Measurements from ENCODE around the gene RPL21.
A peak's percentile ranks its signal among the peaks of the same experiment; 100 is the strongest.

The RPL21 gene

DNA sequence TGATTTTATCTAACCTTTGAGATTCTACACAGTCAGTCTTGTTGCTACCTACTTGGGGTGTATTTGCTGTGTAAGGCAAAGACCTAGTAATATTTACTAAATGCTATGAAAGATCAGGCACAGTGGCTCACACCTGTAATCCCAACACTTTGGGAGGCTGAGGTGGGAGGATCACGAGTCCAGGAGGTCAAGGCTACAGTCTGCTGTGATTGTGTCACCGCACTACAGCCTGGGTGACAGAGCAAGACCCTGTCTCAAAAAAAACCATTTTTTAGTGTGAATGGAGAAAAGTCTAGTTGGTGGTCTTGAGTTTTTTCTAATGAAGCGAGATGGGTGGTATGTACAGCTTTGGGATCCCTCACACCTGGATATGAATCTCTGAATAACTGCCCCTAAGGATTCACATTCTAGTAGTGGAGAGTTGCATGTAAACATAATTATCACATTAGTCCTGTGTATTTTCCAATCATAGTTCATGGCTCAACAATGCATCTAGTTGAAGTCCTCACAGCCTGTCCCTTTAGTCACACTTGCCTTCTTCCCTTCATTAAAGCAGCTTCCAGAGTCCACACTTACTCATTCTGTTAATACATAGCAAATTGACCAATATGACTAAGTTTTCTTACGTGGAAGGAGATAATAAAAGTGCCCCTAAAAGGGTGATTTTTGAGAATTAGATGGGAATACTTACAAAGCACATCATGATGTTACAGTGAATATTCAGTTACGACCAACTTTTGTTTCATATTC lies 7.5 kb downstream of the RPL21 start:
- DNase-seq: no peak

DNA sequence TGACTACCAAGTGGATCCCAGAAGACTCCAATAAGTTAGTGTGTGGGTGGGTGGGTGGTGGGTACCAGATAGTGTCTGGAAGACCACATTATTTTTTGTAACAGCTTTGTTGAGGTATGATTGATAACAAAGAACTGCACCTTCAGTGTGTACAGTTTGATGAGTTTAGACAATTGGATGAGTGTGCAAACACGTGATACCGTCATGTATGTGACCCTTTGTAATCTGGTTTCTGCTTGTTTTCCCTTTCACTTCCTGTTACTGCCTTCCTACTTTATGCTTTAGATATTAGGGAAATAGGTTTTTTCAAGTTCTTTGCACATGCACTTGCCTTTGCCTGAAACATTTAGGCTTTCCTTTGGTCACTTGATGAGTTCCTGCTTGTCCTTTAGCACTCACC lies 8.5 kb downstream of the RPL21 start:
- DNase-seq: no peak

DNA sequence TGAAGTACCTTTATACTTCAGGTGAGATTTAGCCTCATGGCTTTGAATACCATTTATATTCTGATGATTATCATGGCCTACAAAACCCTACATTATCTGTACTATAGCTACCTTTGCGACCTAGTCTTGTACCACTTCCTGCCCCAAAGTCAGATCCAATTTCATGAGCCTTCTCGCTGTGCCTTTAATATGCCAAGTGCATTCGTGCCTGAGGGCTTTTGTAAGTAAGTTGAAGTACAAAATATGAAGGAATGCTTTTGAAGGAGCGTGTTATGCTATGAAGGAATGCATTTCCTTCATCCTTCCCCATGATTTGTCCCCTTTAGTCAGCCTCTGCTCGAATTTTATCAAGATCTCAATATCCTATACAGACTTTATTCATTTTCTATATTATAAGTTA lies 10.0 kb downstream of the RPL21 start:
- DNase-seq: no peak

DNA sequence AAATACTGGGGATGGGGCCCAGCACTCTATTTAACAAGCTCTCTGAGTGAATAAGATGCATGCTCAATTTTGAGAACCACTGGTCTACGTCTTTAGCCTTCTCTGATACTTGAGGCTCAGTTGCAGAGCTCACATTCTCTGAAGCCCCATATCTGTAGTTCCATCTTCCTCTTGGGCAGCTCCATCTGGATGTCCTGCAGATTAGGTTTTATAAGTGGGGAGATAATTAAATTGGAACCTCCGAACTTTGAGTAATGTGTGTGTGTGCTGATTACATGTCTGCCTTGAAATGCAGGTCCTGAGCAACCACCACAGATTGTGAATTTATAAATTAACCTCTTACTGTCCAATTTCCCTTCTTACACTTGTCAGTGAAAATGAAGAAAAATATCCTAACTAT lies 12.1 kb downstream of the RPL21 start:
- DNase-seq: no peak

DNA sequence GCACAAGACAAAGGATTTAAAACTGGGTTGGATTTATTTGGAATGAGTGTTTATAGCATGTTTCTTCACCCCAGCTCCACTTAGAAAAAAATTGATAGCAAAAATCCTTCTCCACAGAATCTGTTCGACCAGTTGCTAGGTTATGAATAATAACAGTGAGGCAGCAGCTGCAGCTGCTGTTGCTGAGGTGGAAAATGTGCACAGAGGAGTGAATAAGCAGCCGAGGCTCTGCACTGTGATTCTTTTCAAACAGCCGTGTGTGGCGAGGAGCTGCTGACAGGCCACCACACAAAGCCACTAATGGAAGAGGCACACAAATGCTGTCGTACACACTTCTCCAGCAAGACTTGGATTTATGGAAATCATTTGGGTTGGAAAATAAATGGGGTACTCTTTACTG lies 12.8 kb downstream of the RPL21 start:
- no peak for DNase-seq

DNA sequence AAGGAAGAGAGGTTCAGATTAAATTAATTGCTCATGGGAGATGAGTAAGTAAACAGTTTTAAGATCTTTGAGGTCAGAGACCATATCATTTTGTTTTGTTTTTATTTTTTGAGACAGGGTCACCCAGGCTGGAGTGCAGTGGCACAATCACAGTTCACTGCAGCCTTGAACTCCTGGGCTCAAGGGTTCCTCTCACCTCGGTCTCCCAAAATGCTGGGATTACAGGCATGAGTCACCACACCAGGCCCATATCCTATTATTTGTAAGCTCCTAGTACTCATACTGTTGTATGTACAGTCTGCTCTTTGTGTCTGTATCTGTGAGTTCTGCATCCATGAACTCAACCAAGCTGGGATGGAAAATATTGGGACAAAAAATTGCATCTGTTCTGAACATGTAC lies 13.3 kb downstream of the RPL21 start:
- no peak for DNase-seq

DNA sequence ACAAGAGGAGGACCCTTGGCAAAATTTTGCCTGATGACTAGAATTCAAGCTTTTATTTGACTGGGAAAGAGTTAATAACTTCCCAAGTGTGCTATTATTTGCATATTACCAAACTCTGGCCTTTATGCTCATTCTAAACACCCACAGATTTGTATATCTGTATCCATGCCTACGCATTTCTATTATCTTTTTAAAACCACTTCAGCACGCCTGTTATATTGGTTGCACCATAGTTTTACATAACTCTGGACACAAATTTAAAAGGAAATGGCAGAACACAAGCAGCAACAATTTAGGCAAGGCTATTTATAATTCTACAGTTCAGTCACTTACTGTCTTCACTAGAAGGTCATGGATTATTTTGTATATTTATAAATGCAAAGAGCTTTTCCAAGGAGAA lies 15.6 kb downstream of the RPL21 start:
- DNase-seq: no peak

DNA sequence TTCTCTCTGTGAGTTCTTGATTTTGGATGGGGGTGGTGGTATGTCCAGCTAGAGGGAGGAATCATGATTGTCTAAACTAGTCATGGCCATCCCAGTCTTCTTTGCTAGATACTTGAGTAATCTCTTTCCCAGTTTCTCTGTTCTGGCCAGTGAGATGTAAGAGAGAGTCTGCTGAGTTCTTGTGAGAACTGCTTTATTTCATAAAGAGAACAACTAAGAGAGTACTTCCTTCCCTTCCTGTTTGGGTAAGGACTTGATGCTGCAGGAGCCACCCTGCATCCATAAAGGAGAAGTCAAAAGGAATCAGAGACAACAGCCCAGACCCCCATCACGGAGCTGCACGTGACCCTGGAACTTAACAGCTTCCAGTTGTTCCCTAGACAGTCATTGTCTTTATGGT lies 16.2 kb downstream of the RPL21 start:
- no peak for DNase-seq

DNA sequence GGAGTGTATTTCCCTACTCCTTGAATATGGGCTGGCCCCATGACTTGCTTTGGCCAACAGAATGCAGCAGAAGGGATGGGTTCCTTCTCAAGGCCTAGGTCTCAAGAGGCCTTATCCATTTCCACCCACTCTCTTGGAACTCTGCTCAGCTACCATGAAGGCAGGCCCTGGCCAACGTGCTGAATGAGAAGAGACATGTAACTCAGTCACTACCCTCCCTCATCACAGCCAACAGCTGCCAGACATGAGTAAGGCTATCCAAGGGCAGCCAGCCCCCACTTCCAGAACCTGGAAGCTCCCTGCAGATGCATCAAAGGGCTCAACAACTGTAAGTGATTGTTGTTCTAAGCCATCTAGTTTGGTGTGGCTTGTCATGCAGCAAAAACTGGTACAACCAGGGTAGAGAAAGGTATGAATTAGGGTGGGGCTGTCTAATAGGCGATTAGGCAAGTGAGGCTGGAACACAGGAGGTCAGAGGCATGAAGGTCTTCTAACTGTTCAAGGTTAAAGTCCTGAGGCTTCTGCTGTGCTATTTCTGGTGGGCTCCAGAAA lies 17.8 kb downstream of the RPL21 start:
- no peak for DNase-seq

DNA sequence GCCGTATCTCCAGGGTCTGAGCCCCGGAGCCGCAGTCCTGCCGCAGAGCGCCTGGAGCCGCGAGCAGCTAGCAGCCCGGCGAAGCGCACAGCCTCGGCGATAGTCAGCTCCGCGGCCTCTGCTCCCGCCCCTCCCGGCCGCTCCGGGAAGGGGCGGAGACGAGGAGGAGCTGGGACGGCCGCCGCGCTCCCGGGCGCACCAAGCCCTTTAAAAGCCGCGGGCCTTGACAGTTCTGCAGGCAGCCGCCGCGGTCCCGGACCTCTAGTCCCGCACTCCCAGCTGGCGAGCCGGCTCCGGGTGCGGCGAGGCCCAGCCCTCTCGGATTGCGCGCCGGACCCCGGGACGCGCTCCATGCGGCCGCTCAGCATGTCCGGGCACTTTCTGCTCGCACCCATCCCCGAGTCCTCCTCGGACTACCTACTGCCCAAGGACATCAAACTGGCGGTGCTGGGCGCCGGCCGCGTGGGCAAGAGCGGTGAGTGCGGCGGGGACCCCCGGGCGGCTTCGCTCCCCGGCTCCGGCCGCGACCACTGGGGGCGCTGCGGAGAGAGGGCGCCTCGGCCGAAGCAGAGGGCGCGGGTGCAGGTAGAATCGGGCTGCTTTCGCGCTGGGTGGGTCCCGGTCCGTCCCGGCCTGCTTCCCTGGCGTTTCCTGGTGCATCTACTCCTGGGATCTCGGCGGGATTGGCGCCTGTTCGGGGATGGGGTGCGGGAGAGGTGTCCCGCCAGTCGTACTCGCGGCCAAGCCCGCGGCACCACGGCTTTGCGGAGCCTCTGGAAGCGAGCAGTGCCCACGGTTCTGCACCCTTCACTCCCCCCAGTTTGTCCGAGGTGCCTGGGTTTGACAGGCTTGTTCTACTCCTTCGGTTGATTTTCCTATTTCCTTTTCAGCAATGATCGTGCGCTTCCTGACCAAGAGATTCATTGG lies 19.5 kb downstream of the RPL21 start, which contains the start of gene RASL11A:
RASL11A (plus strand) TSS at position 237 of the 927 bp plus-strand sequence; CDS start at position 352, 115 bp downstream.
- DNase-seq: peak; percentile 28 to 62

DNA sequence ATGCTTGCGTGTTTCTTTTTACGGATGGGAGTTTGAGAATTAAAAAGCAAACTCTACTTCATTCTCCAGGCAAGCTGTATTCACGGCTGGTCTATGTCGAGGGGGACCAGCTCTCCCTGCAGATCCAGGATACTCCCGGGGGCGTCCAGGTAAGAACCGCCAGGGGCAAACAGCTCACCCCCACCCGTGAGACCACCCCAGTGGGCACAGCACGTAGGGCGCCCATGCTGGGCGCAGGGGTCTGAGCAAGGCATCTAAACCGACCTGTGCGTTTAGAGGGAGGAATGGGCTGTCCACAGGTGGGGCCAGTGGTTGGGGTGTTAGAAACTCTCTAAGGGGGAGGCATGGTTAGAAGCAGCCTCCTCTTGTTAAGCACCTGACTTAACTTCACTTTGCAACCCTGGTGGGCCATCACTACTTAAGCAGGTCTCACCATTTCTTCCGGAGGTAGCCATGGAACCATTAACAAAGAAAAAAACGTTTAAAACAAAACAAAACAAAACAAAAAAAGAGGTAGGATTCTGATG lies 20.3 kb downstream of the RPL21 start:
- DNase-seq: no peak

DNA sequence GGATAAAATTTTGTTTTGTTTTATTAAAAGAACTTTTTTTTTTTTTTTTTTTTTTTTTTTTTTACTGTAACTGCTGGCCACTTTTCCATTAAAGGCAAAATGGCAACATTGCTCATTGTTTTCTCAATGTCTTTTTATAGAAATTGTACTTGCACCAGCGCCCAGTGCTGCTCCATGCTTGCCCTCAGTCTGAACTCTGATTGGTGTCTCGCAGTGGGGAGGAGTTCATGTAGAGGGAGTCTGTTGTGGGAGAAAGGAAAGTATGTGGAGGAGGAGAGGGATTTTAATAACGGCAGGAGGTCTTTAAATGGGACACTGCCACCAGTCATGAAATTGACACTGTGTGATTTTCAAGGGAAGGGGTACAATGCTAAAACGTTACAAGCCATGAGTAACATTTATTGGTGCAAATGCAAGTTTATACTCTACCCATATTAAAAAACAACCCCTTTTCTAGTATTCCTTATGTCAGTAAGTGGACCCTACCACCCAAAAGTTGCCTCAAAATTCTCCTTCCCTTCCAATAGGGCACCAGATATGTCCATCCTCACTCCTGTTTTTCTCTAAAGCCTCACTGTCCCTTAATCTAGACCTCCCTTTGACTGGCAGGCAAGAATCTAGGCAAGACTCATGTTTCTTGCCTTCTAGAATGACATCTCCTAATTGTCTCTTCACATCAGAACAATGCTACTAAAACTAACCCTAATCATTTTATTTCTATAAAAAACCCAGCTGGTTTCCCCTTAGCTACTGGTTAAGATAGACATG lies 22.5 kb downstream of the RPL21 start:
- DNase-seq: no peak

DNA sequence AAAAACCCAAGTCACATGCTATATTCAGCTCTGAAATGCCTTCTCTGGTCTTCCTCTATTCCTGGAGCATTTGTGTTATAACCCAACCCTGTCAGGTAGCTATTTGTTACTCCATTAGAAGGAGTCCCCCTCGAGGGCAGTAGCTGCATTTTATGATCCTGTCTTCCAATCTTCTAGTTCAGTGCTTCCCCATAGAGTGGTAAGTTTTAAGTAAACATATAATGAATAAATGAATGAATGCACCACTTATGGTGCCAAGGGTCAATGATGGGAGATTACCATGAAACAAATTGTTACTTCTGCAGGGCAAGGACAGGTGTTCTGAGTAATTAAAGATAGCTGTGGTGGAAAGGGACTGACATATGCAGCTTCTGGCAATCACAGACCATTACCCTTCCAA lies 23.3 kb downstream of the RPL21 start:
- no peak for DNase-seq

DNA sequence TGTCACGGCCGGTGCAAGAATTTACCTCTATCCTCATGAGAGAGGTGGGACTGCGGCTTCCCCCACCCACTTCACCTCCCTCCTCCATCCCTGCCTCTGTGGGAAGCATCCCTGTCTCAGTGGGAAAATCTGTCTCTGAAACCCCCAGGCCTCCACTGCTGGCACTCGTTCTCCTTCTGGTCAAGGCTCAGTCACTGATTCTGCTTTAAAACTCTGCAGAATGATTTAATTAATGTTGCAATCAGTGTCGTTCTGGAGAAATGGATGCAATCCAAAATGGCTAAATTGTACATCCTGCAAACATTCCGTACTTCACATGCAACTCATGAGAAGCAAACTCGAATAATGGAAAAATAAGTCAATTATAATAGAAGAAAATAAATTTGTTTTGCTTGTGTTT lies 24.8 kb downstream of the RPL21 start:
- DNase-seq: no peak

DNA sequence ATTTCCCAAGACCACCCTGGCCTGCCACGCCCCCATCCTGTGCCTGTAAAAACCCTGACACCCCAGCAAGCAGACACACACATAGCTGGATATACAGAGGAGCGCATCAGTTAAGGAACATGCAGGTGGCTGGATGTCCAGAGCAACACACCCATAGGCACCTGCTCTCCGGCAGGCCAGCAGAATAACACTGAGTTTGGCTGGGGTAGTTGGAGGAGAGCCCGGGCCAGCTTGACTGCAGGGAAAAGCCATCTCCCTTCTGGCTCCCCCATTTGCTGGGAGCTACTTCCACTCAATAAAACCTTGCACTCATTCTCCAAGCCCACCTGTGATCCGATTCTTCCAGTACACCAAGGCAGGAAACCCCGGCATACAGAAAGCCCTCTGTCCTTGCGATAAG lies 28.1 kb downstream of the RPL21 start:
- no peak for DNase-seq

DNA sequence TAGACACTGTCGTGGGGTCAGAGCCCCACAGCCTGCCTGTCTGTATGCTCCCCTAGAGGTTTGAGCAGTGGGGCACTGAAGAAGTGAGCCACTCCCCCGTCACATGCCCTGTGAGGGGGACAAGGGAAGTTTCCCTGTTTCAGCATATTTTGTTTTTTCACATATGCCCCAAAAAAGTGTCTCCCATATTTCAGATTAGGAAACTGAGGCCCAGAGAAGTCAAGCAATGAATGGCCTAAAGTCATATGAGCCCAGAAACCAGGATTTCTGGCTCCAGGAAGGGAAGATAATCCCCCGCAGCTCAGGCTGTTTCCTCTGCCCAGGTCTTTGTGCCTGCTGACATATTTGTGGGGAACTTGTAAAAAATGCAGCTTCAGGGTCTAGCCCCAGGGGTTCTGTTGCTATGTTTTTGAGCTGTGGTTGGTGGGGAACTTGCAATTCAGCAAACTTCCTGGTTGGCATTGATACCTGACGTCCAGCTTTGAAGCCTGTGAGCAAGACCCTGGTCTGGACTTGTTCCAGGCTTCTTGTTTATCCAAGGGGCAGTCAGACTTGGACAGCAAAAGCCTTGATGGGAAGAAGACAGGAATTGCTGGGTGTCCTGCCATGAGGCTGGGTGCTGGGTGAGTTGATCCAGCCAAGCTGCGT lies 28.8 kb downstream of the RPL21 start:
- DNase-seq: no peak

DNA sequence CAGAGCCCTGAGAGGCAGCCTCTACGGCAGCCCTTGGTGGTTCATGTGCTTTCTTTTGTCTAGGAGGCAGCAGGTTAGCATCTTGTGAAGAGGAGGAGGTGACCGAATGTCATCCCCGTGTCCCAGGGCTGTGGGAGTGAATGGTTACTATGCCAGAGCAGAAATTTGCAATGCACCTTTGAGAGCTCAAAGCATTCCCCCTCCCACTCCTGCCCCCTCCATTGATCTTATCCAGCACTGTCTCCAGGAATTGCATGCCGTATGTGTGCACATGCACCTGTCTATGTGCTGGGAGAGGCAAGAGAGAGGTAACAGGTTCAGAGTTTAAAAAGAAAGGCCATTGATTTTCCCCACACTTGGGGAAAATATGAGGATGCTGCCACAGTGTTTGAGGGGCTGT lies 29.5 kb downstream of the RPL21 start:
- DNase-seq: no peak

DNA sequence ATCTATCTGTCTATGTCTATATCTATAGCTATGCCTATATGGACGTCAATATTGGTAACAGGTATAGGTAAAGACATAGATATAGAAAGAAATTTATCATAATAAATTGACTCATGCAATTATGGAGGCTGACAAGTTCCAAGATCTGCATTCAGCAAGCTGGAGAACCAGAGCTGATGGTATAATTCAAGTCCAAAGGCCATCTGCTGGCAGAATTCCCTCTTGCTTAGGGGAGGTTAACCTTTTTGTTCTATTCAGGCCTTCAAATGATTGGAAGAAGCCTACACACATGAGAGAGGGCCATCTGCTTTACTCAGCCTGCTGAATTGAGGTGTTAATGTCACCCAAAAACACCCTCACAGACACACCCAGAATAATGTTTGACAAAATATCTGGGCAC lies 30.1 kb downstream of the RPL21 start:
- no peak for DNase-seq

DNA sequence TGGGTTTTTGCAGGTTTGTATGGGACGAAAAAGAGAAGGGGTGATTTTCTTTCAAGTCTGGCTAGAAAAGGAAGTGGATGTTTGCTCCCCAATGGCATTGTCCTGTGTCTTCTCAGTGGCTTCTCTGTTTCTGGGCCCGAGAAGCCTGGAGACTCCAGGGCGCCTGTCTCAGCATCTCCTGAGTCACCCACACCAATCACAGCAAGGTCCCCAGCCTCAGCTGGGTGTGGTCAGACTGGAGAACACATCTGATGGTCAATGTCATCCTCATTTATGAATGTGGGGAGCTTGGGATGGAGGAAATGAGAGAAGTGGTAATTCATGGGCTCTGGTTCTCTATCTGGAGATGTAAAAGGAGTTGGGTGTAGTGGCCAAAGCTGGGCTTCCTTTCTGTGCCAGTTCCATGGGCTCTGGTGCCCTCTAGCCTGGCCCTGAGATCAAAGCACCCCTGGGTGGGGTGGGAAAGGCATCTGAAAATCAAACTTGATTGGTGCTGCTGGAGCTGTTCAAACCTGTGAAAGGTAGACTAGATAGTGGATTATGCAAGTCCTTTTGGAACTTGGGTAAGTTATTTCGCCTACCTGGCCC lies 32.6 kb downstream of the RPL21 start:
- no peak for DNase-seq

DNA sequence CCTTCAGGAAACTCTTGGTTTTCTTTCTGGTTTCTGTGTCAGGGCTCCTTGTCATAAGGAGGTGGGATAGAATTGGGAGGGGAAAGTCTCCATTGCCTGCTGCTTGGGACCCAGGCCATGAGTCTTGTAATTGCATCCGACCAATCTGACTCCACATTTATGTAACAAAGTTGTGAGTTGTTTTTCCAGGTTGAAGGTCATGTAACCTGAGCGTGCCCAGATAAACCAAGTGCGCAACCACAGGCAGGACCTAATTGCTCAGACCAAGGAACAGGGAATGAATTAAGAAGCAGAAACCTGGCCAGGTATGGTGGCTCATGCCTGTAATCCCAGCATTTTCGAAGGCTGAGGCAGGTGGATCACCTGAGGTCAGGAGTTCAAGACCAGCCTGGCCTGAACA lies 37.0 kb downstream of the RPL21 start:
- no peak for DNase-seq

DNA sequence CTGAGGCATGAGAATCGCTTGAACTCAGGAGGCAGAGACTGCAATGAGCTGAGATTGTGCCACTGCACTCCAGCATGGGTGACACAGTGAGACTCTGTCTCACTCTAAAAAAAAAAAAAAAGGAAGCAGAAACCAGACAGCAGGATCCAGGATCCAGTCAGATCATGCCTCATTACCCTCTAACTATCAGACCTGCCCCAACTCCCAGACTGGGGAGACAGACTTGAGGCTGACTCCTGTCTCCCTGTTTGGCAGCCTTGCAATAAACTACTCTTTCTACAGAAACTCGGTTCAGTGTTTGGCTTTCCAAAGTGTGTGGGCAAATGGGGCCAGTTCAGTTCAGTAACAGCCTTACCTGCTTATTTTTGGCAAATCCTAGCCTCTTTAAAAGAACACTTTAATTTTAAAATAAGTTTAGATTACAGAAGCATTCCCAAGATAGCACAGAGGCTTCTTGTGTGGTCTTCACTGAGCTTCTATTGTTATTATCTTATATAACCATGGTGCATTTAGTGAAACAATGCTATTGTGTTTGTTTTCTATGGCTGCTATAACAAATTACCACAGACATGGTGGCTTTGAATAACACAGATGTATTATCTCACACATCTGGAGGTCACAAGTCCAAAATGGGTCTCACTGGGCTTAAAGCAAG lies 37.8 kb downstream of the RPL21 start:
- DNase-seq: no peak

Measured in bone marrow (tissue), 2 donors.